ENCODE data around the gene AHDC1. TPM values are rescaled to one million over a fixed set of nuclear protein-coding genes. Genes with fewer than 3 reads are reported as not detected.
A peak's percentile ranks its signal among the peaks of the same experiment; 100 is the strongest.
"Not testable (repeated sequence)": the region's sequence is repeated elsewhere in the genome, so short reads cannot be mapped to it uniquely, and the experiment has no call there.

Gene AHDC1
- total RNA-seq, 1 donor from 2014 or later, result 6.7 TPM

DNA sequence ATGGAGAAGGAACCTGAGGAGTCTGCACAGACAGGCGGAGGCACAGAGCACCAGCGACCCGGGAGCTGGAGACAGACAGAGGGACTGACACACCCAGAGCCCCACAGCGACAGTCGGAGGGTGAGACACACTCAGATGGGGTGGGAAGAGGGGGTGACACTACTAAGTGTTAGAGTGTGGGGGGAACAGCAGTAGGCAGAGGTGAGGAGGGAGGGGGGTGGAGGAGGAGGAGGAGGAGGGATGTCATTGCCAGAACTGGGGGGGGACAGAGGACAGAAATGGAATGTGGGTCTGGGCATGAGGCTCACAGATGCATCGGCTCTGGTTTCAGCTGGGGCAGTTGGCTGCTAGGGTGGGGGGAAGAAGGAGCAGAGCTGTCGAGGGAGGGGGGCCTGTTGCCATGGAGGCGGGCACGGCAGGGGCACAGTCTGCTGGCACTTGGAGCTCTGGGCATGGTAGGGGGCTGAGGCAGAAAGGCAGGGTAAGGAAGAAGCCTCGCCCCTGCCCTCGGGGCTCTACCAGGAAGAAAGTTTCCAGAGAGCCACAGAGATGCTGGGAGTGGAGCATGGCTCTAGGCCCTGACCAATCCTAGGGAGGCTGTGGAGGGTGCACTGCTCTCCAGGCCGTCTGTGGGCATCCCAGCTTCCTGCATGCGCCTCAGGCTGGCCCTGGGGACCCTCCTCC lies 37.3 kb downstream of the AHDC1 start:
- no peak for DNase-seq (ENCODE audit: low read depth in 2 of 2)

DNA sequence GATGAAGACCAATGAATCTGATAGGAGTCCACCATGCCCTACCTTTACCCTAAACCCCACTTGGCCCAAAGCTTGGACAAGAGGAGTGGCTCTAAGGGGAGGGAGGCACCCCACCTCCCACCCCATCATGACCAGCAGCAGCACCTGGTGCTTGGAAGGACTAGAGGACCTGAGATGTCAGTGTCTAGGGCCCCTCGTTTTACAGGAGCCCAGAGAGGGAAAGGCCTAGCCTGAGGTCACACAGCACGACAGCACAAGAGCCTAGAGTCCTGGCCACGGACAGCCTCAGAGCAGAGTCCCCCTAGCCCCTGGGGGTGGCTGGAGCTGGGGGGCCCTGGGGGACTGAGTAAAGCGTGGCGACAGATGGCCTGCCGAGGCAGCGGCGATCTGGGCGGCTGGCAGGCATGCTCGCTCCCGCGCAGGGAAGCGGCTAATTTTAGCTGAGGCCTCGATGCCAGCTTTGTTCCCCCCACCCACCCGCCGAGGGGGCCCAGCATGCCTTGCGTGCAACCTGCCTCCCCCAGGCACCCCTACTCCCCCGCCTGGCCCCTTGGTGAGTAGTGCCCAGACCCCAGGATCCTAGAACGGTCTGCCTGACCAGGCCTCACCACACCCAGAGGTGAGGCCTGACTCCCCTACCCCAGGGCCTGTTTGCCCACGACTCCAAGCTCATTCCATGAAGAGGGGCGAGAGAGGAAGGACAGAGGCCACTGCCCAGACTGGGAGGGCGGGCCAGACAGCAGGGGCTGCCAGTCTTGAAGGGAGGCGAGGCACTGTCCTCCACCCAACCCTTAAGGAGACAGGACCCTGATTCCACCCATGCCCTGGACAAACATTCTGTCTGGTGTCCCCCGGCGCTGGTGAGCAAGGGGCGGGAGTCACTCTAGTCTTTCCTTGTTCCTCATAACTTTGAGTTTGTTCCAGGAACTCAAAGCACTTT lies 39.0 kb downstream of the AHDC1 start:
- DNase-seq (ENCODE audit: low read depth in 2 of 2), result no peak

DNA sequence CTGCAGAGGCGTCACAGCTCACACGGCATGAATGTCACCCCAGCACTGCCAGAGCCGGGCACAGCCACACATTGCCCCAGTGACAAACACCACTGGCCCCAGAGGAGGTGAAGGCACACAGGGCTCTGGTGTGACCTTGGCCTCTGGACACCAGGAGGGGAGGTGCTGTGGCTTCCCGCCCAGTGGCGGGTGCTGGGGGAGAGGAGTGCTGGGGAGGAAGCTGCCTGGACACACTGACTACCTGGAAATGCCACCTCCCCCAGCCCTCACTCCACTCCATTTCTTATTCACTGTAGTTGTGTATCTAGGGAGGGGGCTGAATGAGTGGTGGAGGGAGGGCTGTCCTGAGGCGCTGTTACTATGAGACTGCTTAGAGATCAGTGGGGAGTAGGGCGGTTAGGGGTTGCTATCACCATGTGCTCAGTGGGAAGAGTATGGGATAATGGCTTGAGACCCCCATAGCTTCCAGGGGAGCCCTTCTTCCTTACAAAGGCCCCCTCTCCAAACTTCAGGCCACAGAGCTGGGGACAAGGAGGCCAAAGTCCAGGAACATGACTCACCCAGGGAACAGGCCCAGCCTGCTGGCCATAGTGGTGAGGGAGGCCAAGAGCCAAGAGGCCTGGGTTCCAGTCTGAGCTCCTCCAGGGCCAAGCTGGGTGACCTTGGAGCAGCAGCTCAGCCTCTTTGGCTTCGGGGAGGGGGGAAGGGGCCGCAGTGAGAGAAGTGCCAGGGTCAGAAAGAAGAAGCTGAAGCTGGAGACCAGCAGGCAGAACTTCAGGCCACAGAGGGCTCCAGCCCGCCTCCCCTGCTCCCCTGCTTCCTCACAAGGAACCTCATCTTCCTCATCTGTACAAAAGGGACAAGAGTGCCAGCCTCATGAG lies 40.1 kb downstream of the AHDC1 start:
- DNase-seq (ENCODE audit: low read depth in 2 of 2), result peak in 1 of 2 donors; percentile 35

DNA sequence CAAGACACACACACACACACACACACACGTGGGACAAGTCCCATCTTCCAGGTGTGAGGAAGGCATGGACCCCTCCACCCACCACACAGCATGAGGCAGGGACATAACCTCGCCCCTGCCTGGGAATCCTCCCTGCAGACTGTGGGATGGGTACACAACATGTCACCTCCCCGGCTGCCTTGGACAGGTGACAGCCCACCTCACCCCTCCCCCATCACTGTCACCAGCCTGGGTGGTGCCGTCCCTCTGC lies 40.7 kb downstream of the AHDC1 start:
- DNase-seq (ENCODE audit: low read depth in 2 of 2), result no peak

DNA sequence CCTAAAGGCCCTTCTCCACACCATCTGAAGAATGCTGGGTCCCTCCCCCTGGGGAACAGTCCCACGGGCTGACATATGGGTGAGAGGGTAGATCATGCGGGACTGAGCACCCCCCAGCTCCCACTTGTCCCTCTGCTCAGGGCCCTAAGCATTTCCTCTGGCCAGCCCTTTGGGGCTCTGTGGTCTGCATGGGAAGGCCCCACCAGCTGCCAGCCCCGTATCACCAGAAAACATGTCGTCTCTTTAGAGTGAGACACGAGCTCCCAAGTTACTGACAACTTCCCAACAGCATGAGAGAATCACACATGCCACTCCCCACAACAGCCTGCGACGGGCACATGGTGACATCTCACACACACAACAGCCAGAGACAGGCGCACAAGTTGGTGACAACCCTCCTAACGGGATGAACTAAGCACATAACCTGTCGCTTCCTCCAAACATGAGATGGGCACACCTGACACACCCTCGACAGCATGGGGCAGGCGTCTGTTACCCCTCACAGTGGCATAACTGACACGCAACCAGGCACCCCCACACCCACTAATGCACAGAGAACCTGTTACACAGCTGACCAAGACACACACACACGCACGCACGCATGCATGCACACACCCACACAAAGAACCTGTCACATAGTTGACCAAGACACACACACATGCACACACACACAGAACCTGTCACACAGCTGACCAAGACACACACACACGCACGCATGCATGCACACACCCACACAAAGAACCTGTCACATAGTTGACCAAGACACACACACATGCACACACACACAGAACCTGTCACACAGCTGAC lies 41.2 kb downstream of the AHDC1 start:
- DNase-seq (ENCODE audit: low read depth in 2 of 2), result no peak

DNA sequence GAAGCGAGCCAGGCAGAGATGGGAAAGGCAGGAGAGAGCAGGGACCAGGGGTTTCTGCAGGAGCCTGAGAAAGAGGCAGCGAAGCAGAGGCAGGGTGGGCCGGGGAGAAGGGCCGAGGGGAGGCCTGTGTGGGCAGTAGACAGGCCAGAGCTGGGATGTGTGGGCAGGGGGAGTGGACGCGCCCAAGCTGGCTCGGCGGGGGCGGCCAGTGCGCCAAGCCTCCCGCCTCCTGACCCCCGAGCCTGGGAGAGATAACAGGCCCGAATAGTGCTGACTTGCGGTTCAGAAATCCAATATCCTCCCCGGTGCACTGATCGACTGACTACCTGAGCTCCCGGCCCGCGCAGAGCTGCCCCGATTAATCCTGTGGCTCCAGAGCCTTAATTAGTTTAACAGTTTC lies 41.9 kb downstream of the AHDC1 start:
- no peak for DNase-seq (ENCODE audit: low read depth in 2 of 2)

DNA sequence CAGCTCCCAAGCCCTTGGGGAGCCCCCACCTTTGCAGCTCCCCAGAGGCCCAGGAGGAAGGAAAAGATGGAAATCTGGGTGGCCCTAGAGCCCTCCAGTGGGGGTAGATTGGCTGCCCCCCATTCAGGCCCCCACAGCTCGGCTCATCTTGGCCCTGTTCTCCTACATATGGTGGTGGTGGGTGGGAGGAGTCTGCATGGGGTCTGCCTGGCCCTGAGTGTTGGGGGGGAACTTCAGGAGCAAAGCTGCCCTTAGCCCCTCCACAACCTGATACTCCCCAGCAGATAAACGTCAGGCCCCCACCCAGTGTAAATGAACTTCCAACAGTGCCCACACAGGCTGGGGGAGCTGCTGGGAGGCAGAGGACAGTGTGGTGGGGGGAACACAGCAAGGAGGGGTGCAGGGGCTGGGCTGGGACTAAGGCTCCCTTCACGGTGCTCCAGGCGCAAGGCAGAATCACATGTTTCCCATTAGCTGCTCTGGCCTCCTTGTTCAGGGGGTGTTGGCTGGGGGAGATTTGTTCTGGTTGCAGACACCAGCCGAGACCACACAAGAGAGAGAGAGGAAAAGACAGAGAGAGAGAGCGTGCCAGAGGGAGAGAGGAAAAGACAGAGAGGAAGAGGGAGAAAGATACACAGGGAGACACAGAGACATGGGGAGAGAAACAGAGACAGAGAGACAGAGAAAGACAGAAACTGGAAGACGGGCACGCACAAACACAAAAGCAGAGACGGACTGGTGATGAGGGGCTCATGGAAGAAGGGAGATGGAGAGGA lies 42.6 kb downstream of the AHDC1 start:
- DNase-seq (ENCODE audit: low read depth in 2 of 2), result no peak

DNA sequence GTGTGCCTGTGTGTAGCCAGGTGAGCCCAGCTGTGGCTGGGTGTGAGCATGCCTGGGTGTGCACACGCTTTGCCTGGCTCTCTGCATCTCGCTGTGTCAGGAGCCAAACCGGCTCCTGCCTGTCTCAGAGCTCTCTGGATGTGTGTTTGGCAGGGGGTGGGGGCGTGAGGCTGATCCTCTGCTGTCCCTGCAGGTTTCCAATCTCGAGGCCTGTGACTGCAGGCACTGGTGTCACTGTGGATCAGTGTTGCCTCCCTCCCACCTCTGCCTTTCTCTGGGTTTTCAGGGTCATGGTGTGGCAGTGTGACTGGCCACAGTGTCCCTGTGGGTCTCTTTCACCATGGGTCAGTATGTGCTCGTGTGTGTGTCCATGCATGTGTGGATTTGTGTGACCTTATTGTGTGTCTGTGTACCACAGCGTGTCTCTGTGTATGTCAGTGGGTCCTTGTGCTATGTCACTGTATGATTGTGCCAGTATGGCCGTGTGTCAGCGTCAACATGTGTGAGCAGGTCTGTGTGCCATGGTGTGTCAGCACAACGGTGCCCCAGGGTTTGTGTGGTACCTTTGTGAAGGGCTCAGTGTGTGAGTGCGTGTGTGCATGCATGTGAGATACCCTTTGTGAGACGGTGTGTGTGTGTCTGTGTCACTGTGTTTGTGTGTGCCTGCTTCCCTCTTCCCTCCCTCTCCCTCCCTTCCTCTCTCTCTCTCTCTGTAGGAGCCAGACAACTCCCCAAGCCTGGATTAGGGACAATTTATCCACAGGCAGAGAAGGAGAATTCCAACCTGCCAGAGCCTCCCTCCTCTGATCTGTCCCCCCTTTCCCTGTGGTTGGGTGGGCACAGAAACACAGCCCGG lies 43.4 kb downstream of the AHDC1 start:
- no peak for DNase-seq (ENCODE audit: low read depth in 2 of 2)

DNA sequence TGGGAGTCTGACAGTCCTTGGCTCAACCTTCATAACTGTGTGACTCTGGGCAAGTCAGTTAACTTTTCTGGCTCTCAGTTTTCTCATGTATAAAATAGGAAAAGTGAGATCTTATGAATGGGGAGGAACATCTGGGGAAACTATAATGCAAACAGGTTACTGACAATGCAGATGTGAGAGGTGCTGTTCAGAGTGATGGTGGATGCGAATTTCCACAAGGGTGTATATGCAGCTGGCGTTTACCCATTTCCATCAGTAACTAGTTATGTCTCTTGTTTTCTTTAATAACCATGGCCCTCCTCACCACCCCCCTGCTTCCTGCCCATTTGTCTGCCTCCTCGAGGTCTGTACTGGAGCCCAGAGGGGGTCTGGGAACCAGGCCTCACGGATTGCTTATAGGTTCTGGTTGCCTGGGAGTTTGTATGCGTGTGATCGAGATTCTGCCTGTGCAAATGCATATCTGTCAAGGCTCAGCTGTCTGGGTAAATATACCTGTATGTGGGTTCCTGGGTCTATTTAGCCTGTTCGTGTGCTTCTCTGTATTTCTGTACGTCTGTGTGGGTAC lies 44.4 kb downstream of the AHDC1 start:
- DNase-seq (ENCODE audit: low read depth in 2 of 2), result no peak

DNA sequence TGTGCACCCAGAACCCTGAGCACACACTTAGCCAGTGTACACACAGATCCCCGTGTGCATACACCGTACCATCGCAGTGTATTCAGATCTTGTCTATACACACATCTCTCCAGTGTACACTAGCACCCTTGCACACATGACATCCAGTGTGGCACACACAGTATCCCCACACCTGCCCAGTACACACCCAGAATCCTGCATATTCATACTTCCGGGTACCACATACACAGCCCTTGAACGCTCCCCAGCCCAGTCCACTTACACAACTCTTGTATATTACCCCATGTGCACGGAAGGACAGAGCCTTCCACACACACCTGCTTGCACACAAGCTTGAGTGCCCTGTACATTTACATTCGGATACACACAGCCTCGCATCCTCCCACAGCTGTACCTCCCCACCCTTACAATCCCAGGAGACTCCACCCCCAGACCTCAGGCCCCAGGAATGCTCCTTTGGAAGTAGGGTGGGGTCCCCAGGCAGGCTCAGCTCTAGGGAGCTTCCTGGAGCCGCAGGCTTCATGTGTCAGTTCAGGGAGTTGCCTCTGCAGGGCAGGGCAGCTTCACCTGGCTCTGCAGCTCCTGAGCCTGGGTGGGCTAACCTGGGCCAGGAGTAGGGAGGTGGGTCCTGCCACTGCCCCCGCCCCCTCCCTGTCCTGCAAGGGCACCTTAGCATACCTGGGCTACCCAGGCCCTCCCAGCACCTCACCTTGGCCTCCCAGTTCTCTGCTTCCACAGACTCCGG lies 46.2 kb downstream of the AHDC1 start:
- no peak for DNase-seq (ENCODE audit: low read depth in 2 of 2)

DNA sequence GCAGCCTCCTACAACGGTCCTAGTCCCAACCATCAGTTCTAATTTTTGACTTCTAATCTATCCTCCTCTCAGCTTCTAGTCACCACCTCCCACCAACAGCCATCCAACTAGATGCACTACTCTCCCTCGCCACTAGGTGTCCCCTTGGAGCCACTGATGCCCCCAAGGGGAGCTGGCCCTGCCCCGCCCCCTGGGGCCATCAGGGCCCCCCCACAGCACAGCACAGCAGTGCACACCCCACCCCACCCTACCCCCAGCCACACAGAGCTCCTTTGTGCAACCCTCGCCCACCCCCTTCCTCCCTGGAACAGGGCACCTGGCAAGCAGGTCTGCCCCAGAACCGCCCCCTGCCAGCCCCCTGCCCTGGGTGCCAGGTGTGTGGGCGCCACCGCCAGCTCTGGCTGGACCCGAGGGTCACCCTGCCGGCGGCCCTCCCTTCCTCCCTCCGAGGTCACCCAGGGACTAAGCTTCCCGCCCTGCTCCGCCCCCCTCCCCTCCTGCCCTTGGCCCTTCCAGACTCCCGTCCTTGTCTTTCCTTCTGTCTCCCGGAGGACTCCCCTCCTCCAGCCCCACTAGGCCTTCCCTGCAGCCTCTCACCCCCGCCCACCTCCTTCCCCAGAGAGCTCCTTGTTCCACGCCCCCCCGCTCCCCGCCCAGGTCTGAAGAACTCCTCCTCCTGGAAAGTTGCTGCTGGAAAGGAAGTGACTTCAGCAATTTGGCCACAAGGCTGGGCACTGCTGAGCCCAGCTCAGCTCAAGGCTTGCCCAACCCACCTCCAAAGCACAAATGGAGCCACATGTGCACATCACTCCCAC lies 47.0 kb downstream of the AHDC1 start:
- DNase-seq (ENCODE audit: low read depth in 2 of 2), result peak; percentile 70 to 93

DNA sequence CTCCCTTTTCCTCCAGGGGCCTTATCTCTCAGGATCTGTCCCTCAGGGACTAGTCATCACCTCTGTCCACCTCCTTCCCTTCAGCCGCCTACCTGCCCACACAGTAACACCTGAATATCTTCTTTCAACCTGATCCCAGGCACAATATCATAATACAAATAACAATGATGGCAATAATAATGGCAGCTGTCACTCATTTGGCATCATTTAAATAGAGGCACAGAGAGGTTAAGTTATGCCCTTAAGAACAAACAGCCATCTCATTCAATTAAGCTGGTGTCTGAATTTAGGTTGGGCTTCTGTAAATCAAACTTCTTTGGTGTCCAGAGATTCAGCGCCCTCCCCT lies 47.5 kb downstream of the AHDC1 start:
- DNase-seq (ENCODE audit: low read depth in 2 of 2), result no peak

DNA sequence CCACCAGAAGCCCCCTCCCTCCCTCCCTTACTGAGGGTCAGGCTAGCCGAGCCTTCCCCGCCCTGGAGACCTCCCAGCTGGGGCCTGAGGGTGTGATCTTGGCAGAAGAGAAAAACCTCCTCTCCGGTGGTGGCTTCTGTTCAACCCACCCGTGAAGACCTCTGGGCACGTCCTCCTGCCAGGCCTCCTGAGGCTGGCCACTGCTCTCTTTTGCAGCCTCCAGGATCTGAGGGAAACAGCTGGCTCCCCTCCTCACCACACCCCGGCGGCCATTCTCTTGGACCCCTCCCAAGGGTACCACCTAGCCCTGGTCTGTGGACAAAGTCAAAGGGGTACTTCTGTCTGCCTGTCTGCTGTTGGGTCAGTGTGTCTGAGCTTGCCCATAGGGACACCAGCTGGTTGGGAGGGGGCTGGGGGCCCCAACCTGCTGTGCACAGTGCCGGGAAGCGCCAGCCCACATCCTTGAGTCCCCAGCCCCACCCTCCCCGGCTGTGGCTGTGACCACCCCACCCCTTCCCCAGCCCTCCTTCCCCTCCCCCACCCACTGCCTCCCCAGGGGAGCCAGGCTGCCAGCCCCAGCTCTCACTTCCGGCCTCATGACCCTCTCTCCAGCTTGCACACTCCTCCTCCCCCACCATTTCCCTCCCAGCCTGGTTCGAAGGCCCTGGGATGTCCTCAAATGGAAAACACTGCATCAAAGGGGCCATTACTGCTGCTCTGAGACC lies 48.1 kb downstream of the AHDC1 start:
- DNase-seq (ENCODE audit: low read depth in 2 of 2), result peak in 1 of 2 donors; percentile 33

DNA sequence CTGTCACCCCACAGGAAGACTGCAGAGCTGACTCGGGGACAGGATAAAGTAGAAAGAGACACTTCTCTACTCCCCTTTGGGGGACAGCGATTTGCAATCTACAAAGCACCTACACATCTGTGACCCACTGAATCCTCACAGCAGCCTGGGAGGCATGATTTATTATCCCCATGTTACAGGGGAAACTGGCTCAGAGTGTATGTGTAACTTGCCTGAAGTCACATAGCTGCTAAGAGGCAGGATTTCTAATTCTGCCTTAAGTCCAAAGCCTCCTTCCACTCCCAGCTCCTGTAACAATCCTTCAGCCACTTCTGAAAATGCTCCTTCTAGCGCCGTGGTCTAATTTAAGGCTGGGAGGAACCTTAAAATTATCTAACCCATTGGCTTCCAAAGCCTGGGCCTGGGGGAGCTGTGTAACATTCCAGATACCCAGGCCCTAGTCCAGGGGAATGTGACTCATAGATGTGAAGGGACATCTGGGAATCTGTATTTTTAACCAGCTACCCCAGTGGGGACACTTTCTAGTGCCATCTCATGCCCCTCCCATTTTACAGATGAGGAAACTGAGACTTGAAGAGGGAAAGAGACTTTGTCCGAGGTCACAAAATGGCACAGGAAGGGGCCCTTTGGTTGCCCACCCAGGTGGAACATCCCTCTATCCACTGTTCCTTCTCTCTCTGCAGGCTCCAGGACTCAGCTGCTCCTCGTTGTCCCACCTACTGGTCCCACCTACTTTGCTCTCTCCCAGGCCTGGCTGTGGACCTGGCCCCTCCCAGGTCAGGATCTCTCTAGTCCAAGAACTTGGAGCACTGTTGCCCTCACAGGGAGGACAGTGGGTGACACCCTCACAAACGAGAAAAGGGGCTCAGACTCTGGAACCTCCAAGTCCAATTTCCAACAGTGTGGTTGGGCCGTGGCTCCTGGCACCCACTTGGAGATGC lies 48.9 kb downstream of the AHDC1 start:
- no peak for DNase-seq (ENCODE audit: low read depth in 2 of 2)

DNA sequence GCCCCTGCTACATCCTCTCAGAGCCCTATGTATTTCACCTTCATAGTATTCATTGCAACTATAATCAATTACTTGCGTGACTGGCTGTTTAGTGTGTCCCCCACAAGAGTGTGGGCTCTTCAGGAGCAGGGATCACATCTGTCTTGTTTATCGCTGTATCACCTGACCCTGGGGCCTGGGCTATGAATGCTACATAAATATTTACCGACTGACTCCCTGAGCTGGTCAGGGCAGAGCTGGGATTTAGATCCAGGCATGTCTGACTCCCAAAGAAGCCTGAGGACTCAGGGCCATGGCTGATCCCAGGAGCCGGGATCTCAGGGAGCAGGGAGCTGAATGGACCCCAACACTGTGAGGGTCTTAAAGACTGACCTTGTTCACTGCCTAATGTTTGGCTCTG lies 49.7 kb downstream of the AHDC1 start:
- DNase-seq (ENCODE audit: low read depth in 2 of 2), result no peak

DNA sequence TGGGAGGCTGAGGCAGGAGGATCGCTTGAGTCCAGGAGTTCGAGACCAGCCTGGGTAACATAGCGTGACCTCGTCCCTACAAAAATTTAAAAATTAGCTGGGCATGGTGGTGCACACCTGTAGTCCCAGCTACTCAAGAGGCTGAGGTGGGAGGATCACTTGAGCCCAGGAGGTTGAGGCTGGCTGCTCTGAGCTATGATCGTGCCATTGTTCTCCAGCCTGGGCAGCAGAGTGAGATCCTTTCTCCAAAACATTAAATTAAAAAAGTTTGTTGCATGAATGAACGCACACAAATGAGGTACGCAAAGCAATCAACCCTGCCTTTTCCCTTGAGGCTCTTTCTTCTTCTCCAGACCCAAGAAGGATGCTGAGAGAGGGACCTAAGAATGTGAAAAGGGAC lies 50.1 kb downstream of the AHDC1 start:
- not testable (repeated sequence) for DNase-seq (ENCODE audit: low read depth in 2 of 2)
